GM12892 (cell line): ENCODE data around the gene CDKL1.

ENCODE experiments used
- POLR2AphosphoS5 ChIP-seq: IDR thresholded peaks from 2 replicates; pipeline ENCODE4 v1.6.1; 2011; ENCODE audit warnings: low read depth, low read length, control low read depth
- TAF1 ChIP-seq: IDR thresholded peaks from 2 replicates; pipeline ENCODE4 v1.6.1; 2011; ENCODE audit warnings: low read depth, mild to moderate bottlenecking, control low read depth, low read length, borderline replicate concordance

DNA sequence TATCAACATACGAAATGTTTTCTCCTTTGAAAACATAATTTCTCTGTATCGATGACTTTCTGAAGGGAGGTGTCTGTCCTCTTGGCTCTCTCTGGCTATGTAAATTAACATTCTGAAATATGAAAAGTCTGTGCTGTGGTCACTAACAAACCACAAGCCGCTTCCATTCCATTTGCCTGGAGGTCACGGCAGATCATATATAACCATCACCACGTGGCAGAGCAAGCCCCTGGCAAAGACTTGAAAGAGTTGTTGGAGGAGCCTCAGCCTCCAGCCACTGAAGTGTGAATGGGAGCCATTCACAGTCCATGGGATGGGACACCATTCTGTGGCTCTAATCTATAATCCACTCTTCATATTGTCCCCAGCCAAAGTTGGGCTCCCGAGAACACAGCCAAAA lies 39.6 kb downstream of the CDKL1 start:
- no peak for TF ChIP-seq TAF1
- no peak for TF ChIP-seq POLR2AphosphoS5
